Endodermal cell (in vitro differentiated cells): ENCODE data around the gene PRR14L. TPM values are rescaled to one million over a fixed set of nuclear protein-coding genes. Genes with fewer than 3 reads are reported as not detected.
"Not testable (repeated sequence)": the region's sequence is repeated elsewhere in the genome, so short reads cannot be mapped to it uniquely, and the experiment has no call there.

ENCODE experiments used
- DNase-seq: peaks from one replicate; pipeline ENCODE4 v3.0.0-alpha.2; 2017
- H3K27ac ChIP-seq: 2 replicates; pipeline ENCODE4 v1.5.1; 2013; ENCODE audit warnings: mild to moderate bottlenecking, low read depth, low read length, moderate library complexity
- H3K27me3 ChIP-seq: 2 replicates; pipeline ENCODE4 v1.6.1; 2013; ENCODE audit warnings: mild to moderate bottlenecking, low read length, moderate library complexity; ENCODE audit not compliant: insufficient read depth, control insufficient read depth, poor library complexity, severe bottlenecking
- H3K36me3 ChIP-seq: 2 replicates; pipeline ENCODE4 v1.7.0; 2013; ENCODE audit warnings: mild to moderate bottlenecking, low read length, moderate library complexity; ENCODE audit not compliant: control insufficient read depth, insufficient read depth
- H3K4me1 ChIP-seq: one replicate; pipeline ENCODE4 v1.7.0; 2013; ENCODE audit warnings: low read length; ENCODE audit not compliant: control insufficient read depth, insufficient read depth
- H3K4me3 ChIP-seq: 2 replicates; pipeline ENCODE4 v1.5.1; 2013; ENCODE audit warnings: mild to moderate bottlenecking, low read length, moderate library complexity
- H3K9ac ChIP-seq: 2 replicates; pipeline ENCODE4 v1.6.1; 2013; ENCODE audit warnings: mild to moderate bottlenecking, low read length, moderate library complexity; ENCODE audit not compliant: poor library complexity, severe bottlenecking; ENCODE audit errors: extremely low read depth
- H3K9me3 ChIP-seq: 2 replicates; pipeline ENCODE4 v1.6.1; 2013; ENCODE audit warnings: mild to moderate bottlenecking, low read length, moderate library complexity; ENCODE audit not compliant: control insufficient read depth
- H3K27ac Mint-ChIP-seq: 2 replicates; pipeline ENCODE4 v1.8.0; 2020; ENCODE audit warnings: mixed read lengths
- H3K27me3 Mint-ChIP-seq: 2 replicates; pipeline ENCODE4 v1.8.0; 2021; ENCODE audit warnings: mild to moderate bottlenecking, mixed read lengths; ENCODE audit not compliant: insufficient read depth
- H3K36me3 Mint-ChIP-seq: 2 replicates; pipeline ENCODE4 v1.8.0; 2020; ENCODE audit warnings: low read depth, mixed read lengths
- H3K4me1 Mint-ChIP-seq: 2 replicates; pipeline ENCODE4 v1.8.0; 2020; ENCODE audit warnings: mixed read lengths
- H3K4me3 Mint-ChIP-seq: 2 replicates; pipeline ENCODE4 v1.8.0; 2020; ENCODE audit warnings: mild to moderate bottlenecking, moderate library complexity, mixed read lengths
- H3K9me3 Mint-ChIP-seq: 2 replicates; pipeline ENCODE4 v1.8.0; 2020; ENCODE audit warnings: mild to moderate bottlenecking, mixed read lengths
- WGBS, 2 experiments: methylation state at CpG; one replicate each; pipeline versions ENCODE4 v1.1.5 to v1.1.7; 2013; ENCODE audit warnings: missing lambda C conversion rate in 2 of 2, mixed read lengths in 1 of 2; ENCODE audit not compliant: insufficient coverage in 1 of 2, insufficient read length in 1 of 2; 5-methylcytosine and 5-hydroxymethylcytosine counted together
- total RNA-seq, 2 donors: library from RNA; stranded (reverse); fragmentation: NEBNext Ultra II Directional in 1 of 2; extraction: Animal tissue kit (Norgen Biotek cat#: 25700) in 1 of 2; gene quantifications; 2 replicates in 1 of 2; 3 replicates in 1 of 2; pipeline ENCODE4 v1.2.1, GENCODE V29; 2021
- TF ChIP-seq, protein P1 (sequence below): fragments of 200-600 bp; sonication (generic); conservative IDR thresholded peaks from 2 replicates; pipeline ENCODE4 v1.5.0; 2021; ENCODE audit warnings: antibody characterized with exemption, mild to moderate bottlenecking

Gene PRR14L
- total RNA-seq, 2 donors from 2014 or later = 105 to 131 TPM

DNA sequence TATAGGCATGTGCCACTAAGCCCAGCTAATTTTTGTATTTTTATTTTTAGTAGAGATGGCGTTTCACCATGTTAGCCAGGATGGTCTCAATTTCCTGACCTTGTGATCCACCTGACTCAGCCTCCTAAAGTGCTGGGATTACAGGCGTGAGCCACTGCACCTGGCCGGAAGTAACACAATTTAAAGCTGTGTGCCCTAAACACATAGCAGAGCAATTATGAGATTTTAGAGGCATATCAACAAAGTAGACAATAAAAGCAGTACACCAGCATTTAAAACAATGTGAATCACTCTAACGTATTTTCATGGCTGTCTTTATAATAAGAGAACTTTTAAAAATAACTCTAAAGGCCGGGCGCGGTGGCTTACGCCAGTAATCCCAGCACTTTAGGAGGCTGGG is 42.4 kb downstream of the PRR14L start:
- Histone ChIP-seq H3K9me3 (no peaks in the 10 kb centered on the region), H3K4me3 (no peak overlapping the region), H3K27me3 (no peaks in the 10 kb centered on the region), H3K9ac (no peak overlapping the region), H3K36me3 (peaks cover 51% of the 10 kb centered on the region), H3K4me1 (no peaks in the 10 kb centered on the region), H3K27ac (no peak overlapping the region)
- Mint-ChIP-seq H3K9me3 (no peaks in the 10 kb centered on the region), H3K4me3 (no peak overlapping the region), H3K36me3 (peaks cover 49% of the 10 kb centered on the region), H3K4me1 (no peaks in the 10 kb centered on the region), H3K27me3 (no peaks in the 10 kb centered on the region), H3K27ac (no peak overlapping the region)
- WGBS, 2 experiments = 85 to 95% methylated on average over 3 to 8 of the region's 8 CpGs
- no peak for DNase-seq
- TF ChIP-seq, protein P1, sequence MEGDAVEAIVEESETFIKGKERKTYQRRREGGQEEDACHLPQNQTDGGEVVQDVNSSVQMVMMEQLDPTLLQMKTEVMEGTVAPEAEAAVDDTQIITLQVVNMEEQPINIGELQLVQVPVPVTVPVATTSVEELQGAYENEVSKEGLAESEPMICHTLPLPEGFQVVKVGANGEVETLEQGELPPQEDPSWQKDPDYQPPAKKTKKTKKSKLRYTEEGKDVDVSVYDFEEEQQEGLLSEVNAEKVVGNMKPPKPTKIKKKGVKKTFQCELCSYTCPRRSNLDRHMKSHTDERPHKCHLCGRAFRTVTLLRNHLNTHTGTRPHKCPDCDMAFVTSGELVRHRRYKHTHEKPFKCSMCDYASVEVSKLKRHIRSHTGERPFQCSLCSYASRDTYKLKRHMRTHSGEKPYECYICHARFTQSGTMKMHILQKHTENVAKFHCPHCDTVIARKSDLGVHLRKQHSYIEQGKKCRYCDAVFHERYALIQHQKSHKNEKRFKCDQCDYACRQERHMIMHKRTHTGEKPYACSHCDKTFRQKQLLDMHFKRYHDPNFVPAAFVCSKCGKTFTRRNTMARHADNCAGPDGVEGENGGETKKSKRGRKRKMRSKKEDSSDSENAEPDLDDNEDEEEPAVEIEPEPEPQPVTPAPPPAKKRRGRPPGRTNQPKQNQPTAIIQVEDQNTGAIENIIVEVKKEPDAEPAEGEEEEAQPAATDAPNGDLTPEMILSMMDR = no peak

DNA sequence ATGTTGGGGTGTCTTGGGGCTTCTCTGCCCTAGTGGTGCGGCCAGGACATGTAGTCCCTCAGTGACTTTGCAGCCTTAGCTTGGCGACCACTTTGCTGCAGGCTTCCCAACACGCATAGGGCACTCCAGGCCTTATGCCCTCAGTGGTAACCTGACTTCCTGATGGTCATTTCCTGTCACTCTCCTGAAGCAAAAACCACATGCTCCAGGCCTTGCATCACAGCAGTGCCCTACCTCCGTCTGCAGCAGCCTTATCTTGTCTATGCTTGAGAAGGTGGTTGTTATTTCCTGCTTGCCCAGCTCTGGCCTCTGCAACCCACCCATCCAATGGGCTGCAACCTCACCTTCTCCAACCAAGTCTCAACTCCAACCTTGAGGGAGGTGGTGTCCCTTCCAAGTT is 54.5 kb downstream of the PRR14L start:
- peaks cover 81% of the 10 kb centered on the region for H3K36me3 ChIP-seq
- no peaks in the 10 kb centered on the region for H3K27me3 Mint-ChIP-seq
- 92 to 100% methylated on average over 2 to 4 of the region's 4 CpGs for WGBS, 2 experiments

DNA sequence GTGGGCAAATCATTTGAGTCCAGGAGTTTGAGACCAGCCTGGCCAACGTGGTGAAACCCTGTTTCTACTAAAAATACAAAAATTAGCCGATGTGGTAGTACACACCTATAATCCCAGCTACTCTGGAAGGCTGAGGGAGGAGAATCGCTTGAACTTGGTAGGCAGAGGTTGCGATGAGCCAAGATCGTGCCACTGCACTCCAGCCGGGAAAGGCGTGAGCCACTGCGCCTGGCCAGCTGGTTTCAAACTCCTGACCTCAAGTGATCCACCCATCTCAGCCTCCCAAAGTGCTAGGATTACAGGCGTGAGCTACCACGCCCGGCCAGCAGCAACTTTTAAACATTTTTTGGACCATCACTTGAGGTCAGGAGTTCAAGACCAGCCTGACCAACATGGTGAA is 55.9 kb downstream of the PRR14L start:
- H3K27ac ChIP-seq, H3K4me3 ChIP-seq, H3K4me1 ChIP-seq, H3K27ac Mint-ChIP-seq, H3K4me3 Mint-ChIP-seq, H3K9me3 ChIP-seq, DNase-seq, H3K4me1 Mint-ChIP-seq, H3K9me3 Mint-ChIP-seq, H3K27me3 ChIP-seq, H3K9ac ChIP-seq, H3K27me3 Mint-ChIP-seq: not testable (repeated sequence)
- peaks cover 72% of the 10 kb centered on the region for H3K36me3 ChIP-seq
- 94% methylated on average over 10 to 11 of the region's 11 CpGs for WGBS, 2 experiments
- peaks cover 81% of the 10 kb centered on the region for H3K36me3 Mint-ChIP-seq

More for the DNA sequence above, 54.5 kb downstream of the PRR14L start:
- no peak overlapping the region for H3K27ac ChIP-seq
- no peaks in the 10 kb centered on the region for H3K4me1 ChIP-seq
- no peak overlapping the region for H3K27ac Mint-ChIP-seq
- no peak overlapping the region for H3K9ac ChIP-seq
- no peak for DNase-seq
- no peaks in the 10 kb centered on the region for H3K4me1 Mint-ChIP-seq
- H3K27me3 ChIP-seq = no peaks in the 10 kb centered on the region
- no peaks in the 10 kb centered on the region for H3K9me3 ChIP-seq
- H3K36me3 Mint-ChIP-seq = peaks cover 84% of the 10 kb centered on the region
- H3K4me3 Mint-ChIP-seq = no peak overlapping the region
- H3K9me3 Mint-ChIP-seq = no peaks in the 10 kb centered on the region
- TF ChIP-seq, protein P1 = no peak
- no peak overlapping the region for H3K4me3 ChIP-seq
